Endometrial microvascular endothelial cells (primary cell): ENCODE measurements around the gene CLEC1B. TPM values are rescaled to one million over a fixed set of nuclear protein-coding genes. Genes with fewer than 3 reads are reported as not detected.

Experiments used
- total RNA-seq: library from RNA; depleted of rRNA; stranded (reverse); fragments of >200 nt; gene quantifications from one replicate; pipeline ENCODE4 v1.2.3, GENCODE V29; 2015; ENCODE audit errors: inconsistent ontology term

The CLEC1B gene
- total RNA-seq, 1 donor from 2014 or later: not detected

Other genes starting within 250 kb of the CLEC1B start
- 23.8 TPM for gene CD69, start 238.2 kb downstream of the CLEC1B start, total RNA-seq
- gene KLRF1, start 171.6 kb downstream of the CLEC1B start, total RNA-seq: 2.1 TPM
- gene CLEC2B, start 129.8 kb downstream of the CLEC1B start, total RNA-seq: 30.8 TPM
- not detected for gene KLRF2, start 117.6 kb downstream of the CLEC1B start, total RNA-seq
- not detected for gene CLEC2A, start 66.8 kb downstream of the CLEC1B start, total RNA-seq
- gene CLEC12A, start 27.7 kb downstream of the CLEC1B start, total RNA-seq: not detected
- gene CLEC12B, start 11.5 kb upstream of the CLEC1B start, total RNA-seq: 0.09 TPM
- gene CLEC9A, start 31.6 kb upstream of the CLEC1B start, total RNA-seq: not detected
- gene CLEC1A, start 99.9 kb upstream of the CLEC1B start, total RNA-seq: 54.4 TPM
- 0.84 TPM for gene CLEC7A, start 131.1 kb upstream of the CLEC1B start, total RNA-seq
- 1.5 TPM for gene OLR1, start 173.0 kb upstream of the CLEC1B start, total RNA-seq
- not detected for gene TMEM52B, start 179.9 kb upstream of the CLEC1B start, total RNA-seq
- 30.0 TPM for gene GABARAPL1, start 213.8 kb upstream of the CLEC1B start, total RNA-seq